ENCODE data around the gene ACOXL. TPM values are rescaled to one million over a fixed set of nuclear protein-coding genes. Genes with fewer than 3 reads are reported as not detected.

Gene ACOXL
- total and polyA plus RNA-seq, 3 experiments from 2014 or later, result 0.27 TPM; not detected in 2

DNA sequence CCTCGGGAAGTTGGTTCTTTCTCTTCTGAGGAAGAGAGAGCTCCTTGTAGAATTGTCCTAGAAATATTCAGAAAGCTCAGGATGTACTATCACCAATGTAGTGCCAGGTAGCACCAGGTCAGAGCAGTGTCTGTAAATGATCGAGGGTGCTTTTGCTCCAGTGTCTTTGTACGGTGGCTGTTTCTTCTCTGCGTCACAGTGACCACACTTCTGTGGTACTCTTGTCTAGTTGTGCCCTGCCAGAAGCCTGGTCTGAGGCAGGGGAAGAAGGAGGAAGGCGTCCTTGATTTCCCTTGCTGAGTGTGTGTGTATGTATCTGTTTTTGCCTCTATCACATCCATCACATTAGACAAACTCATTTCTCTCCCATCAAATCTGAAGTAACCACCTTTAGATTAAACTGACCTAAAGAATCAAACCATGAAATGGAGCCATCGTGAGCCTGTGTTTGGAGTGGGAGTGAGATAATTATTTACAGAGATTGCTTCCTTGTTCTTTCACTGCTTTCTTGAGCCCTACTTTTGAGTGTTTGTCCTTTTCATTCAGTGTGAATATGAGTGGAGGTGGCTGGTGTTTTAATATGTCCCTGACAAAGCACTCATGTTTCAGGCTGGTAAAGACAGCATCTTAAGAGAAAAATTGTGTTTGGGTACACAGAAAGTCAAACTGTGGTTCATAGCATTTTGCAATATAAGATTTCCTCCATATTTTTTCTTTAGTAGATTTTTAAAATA lies 97.2 kb downstream of the ACOXL start:
- ChIA-PET POLR2A (no interaction called here), CTCF (no interaction called here)
- no peak overlapping the region for H3K4me3 Mint-ChIP-seq
- peaks cover 14% of the 10 kb centered on the region for H3K4me1 ChIP-seq (ENCODE audit: insufficient read depth, low read length)
- H3K36me3 Mint-ChIP-seq, result peaks cover 0 to 7% (median 2%) of the 10 kb centered on the region in 3 donors
- no peaks in the 10 kb centered on the region for H3K27me3 ChIP-seq (ENCODE audit: insufficient read depth, low read length, poor library complexity, severe bottlenecking)
- peaks cover 1% of the 10 kb centered on the region for H3K9me3 ChIP-seq (ENCODE audit: low read length)
- H3K4me3 ChIP-seq (ENCODE audit: low read length), result no peak overlapping the region
- no peak for DNase-seq
- no peak overlapping the region for H3K27ac Mint-ChIP-seq
- H3K36me3 ChIP-seq (ENCODE audit: insufficient read depth, low read length), result no peaks in the 10 kb centered on the region
- H3K9me3 Mint-ChIP-seq, result peaks cover 0 to 6% (median 2%) of the 10 kb centered on the region in 5 donors
- H3K27ac ChIP-seq (ENCODE audit: low read depth, low read length), result no peak overlapping the region
- peaks cover 5 to 12% of the 10 kb centered on the region in 2 donors for H3K27me3 Mint-ChIP-seq
- H3K4me1 Mint-ChIP-seq, result peaks cover 16 to 25% (median 21%) of the 10 kb centered on the region in 3 donors

DNA sequence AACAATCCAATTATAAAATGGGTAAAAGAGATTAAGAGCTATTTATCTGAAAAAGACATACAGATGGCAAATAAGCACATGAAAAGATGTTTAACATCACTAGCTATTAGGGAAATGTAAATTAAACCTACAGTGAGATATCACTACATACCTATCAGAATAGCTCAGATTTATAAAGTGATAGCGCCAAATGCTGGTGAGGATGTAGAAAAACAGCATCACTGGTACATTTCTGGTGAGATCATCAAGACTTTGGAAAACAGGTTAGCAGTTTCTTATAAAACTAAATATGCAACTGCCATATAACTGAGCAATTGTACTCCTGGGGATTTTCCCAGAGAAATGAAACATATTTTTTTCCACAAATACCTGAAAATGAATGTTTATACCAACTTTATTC lies 100.4 kb downstream of the ACOXL start:
- Mint-ChIP-seq H3K9me3 (no peaks in the 10 kb centered on the region), H3K27me3 (peaks cover 2 to 12% of the 10 kb centered on the region in 2 donors), H3K4me3 (no peak overlapping the region), H3K36me3 (no peaks in the 10 kb centered on the region), H3K27ac (no peak overlapping the region), H3K4me1 (peaks cover 6 to 15% (median 8%) of the 10 kb centered on the region in 3 donors)
- no peak overlapping the region for H3K4me3 ChIP-seq (ENCODE audit: low read length)
- DNase-seq, result no peak
- ChIA-PET CTCF (interaction anchor here (1.1 to 1.3 kb wide), 3 partner anchors 18 to 34 kb away, joined by 3 to 6 read pairs (median 5); no protein-coding TSS in a partner anchor), POLR2A (no interaction called here)
- peaks cover 3% of the 10 kb centered on the region for H3K4me1 ChIP-seq (ENCODE audit: insufficient read depth, low read length)
- no peak overlapping the region for H3K27ac ChIP-seq (ENCODE audit: low read depth, low read length)
- H3K9me3 ChIP-seq (ENCODE audit: low read length), result no peaks in the 10 kb centered on the region
- H3K27me3 ChIP-seq (ENCODE audit: insufficient read depth, low read length, poor library complexity, severe bottlenecking), result no peaks in the 10 kb centered on the region
- H3K36me3 ChIP-seq (ENCODE audit: insufficient read depth, low read length), result no peaks in the 10 kb centered on the region

DNA sequence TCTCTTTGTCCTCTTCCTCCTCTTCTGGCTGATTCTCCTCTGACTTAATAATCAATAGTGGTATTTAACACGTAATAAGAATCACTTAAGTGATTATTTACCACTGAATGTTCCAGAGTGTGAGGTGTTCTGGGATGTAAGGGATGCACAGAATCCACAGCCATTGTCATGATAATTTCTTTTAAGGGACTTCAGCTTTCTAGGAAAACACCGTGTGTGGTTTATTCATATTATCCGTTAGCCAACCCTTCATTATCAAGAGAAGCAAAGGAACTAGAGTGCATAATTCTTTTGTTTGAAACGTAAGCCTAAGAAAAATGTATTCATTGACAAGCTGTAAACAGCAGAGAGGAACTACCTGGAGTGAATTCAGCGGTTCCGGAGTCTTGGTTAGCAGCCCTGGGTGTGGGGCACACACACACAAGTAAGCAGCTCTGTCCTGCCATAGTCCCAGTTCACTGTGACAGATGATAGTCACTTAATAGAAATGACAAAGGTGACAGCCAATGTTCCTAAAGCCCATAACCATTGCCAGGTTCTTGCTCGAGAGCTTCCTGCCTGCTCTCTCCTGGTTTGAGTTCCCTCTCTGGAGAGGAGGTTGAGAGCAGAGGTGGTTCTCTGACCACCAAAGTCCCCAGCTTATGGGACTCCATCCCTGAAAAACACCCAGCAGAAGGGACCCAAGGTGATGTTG lies 101.9 kb downstream of the ACOXL start:
- Mint-ChIP-seq H3K36me3 (no peaks in the 10 kb centered on the region), H3K27me3 (peaks cover 0 to 8% of the 10 kb centered on the region in 2 donors), H3K4me1 (peaks cover 0 to under 1% (median 0%) of the 10 kb centered on the region in 3 donors), H3K27ac (peak overlapping the region in 1 of 8 donors; percentile 64), H3K4me3 (no peak overlapping the region), H3K9me3 (no peaks in the 10 kb centered on the region)
- H3K4me1 ChIP-seq (ENCODE audit: insufficient read depth, low read length), result no peaks in the 10 kb centered on the region
- ChIA-PET POLR2A (no interaction called here), CTCF (interaction anchor here (0.8 to 1.5 kb wide), 3 partner anchors 19 to 24 kb away, joined by 3 read pairs; no protein-coding TSS in a partner anchor)
- H3K27me3 ChIP-seq (ENCODE audit: insufficient read depth, low read length, poor library complexity, severe bottlenecking), result no peaks in the 10 kb centered on the region
- H3K36me3 ChIP-seq (ENCODE audit: insufficient read depth, low read length), result no peaks in the 10 kb centered on the region
- H3K27ac ChIP-seq (ENCODE audit: low read depth, low read length), result no peak overlapping the region
- no peak for DNase-seq
- no peaks in the 10 kb centered on the region for H3K9me3 ChIP-seq (ENCODE audit: low read length)
- H3K4me3 ChIP-seq (ENCODE audit: low read length), result no peak overlapping the region

DNA sequence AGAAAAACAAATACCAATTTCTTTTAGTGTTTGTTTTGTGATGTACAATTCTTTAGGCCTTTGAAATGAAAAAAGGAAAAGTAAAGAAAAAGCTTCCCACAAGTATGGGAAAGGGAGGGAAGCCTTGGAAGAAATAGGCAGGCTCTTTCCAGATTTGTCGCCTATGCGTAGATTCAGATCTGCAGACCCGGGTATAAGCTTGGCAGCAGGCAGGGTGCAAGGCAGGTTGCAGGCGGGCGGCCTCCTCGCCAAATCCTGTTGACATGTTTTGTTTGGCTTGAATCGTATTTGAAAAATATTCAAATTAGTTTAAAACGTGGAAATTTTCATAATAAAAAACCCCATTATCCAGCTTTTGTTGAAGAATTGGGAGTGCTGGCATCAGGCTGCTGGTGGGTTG lies 104.3 kb downstream of the ACOXL start:
- H3K27me3 Mint-ChIP-seq, result peaks cover 0 to 3% of the 10 kb centered on the region in 2 donors
- H3K27ac Mint-ChIP-seq, result peak overlapping the region in 1 of 8 donors; percentile 51
- H3K9me3 Mint-ChIP-seq, result no peaks in the 10 kb centered on the region
- H3K36me3 Mint-ChIP-seq, result no peaks in the 10 kb centered on the region
- CTCF ChIA-PET, result interaction anchor here (1.0 kb wide), 1 partner anchor 17 kb away, joined by 3 read pairs; no protein-coding TSS in a partner anchor
- H3K27ac ChIP-seq (ENCODE audit: low read depth, low read length), result no peak overlapping the region
- DNase-seq, result no peak
- POLR2A ChIA-PET, result no interaction called here
- H3K27me3 ChIP-seq (ENCODE audit: insufficient read depth, low read length, poor library complexity, severe bottlenecking), result no peaks in the 10 kb centered on the region
- H3K9me3 ChIP-seq (ENCODE audit: low read length), result no peaks in the 10 kb centered on the region
- H3K4me1 Mint-ChIP-seq, result peaks cover 0 to 10% (median 9%) of the 10 kb centered on the region in 3 donors
- no peak overlapping the region for H3K4me3 ChIP-seq (ENCODE audit: low read length)
- H3K4me1 ChIP-seq (ENCODE audit: insufficient read depth, low read length), result no peaks in the 10 kb centered on the region
- no peak overlapping the region for H3K4me3 Mint-ChIP-seq
- H3K36me3 ChIP-seq (ENCODE audit: insufficient read depth, low read length), result no peaks in the 10 kb centered on the region

DNA sequence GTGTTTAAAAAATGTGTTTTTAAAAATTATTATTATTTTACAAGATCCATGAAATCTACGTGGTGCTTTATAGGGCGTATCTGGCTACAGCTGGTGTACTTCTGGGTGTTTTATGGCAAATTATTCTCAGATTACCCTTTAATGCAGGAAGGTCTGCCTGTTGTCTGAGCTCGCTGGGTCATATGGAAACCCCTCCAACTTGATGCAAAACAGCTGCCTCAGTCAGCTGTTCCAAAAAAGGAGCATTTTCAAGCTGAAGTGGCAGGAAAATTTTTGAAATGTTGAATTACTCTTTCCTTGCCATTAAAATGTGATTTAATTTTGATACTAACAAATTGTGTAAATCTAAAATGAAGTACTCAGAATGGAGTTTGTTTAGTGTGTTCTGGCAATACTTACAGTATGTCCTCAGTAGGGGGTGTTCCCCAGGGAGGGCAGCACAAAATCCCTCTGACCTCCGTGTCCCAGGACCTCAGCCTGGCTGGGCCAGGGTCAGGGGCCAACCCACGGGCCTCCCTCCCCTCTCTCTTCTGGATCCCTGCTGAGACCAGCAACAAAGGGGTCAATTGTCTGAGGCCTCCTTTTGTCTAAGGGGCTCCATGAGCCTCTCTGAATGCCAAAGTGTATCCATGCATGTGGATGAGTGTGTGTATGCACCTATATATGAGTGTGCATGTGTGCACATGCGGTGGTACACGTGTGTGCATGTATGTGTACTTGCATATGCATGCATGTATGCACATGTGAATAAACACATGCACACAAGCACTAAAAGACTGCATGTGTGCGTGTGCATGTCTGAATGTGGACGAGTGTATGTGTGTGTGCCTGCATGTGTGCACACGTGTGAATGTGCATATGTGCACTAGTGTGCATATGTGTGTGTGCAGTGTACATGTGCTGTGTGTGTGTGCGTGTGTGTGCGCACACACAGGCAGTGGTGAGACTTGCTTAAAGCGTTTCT lies 105.4 kb downstream of the ACOXL start:
- Mint-ChIP-seq H3K27ac (no peak overlapping the region), H3K27me3 (peaks cover 0 to 3% of the 10 kb centered on the region in 2 donors)
- CTCF ChIA-PET, result interaction anchor here (1.0 kb wide), 1 partner anchor 16 kb away, joined by 3 read pairs; no protein-coding TSS in a partner anchor

DNA sequence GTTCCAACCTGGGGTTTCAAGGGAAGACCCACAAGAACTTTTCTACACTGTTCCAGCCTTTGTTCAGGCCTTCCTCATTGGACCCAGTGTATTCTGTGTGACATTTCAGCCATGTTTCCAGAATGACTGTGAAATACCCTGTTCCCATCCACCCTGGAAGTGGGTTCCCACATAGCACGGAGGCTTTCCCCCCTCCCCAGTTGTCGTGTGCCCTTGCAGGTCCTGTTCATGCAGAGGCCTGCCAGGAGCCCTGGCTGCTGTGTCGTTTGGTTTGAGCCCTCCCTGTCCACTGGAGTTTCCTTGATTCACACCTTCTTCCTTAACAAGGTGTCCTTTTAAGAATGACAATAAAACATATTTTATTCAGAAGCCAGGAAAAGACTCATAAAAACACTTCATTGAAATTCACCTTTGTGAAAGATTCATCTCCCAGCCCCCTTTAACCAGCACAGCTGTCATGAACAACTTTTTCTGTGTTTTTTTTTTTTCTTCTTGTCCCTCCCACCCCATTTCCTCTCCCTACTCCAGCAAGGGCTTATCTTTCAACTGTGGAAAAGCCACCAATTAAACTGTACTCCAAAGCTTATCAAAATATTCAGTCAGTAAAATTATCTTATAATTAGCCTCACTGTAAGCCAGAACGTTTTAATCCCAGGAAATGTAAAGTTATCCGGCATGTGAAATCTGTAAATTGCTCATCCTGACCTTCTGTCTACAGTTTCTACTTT lies 106.4 kb downstream of the ACOXL start:
- Histone ChIP-seq H3K27ac (ENCODE audit: low read depth, low read length) (no peak overlapping the region), H3K9me3 (ENCODE audit: low read length) (no peaks in the 10 kb centered on the region), H3K36me3 (ENCODE audit: insufficient read depth, low read length) (no peaks in the 10 kb centered on the region), H3K4me1 (ENCODE audit: insufficient read depth, low read length) (no peaks in the 10 kb centered on the region), H3K27me3 (ENCODE audit: insufficient read depth, low read length, poor library complexity, severe bottlenecking) (no peaks in the 10 kb centered on the region), H3K4me3 (ENCODE audit: low read length) (no peak overlapping the region)
- DNase-seq, result no peak
- no peak overlapping the region for H3K27ac Mint-ChIP-seq
- no peaks in the 10 kb centered on the region for H3K36me3 Mint-ChIP-seq
- H3K4me1 Mint-ChIP-seq, result peaks cover 3 to 14% (median 12%) of the 10 kb centered on the region in 3 donors
- H3K4me3 Mint-ChIP-seq, result no peak overlapping the region
- peaks cover 0 to 3% of the 10 kb centered on the region in 2 donors for H3K27me3 Mint-ChIP-seq
- CTCF ChIA-PET, result interaction anchor here (3.9 kb wide), 1 partner anchor 14 kb away, joined by 17 read pairs; no protein-coding TSS in a partner anchor
- POLR2A ChIA-PET, result no interaction called here
- no peaks in the 10 kb centered on the region for H3K9me3 Mint-ChIP-seq

More for the DNA sequence above, 105.4 kb downstream of the ACOXL start:
- Mint-ChIP-seq H3K9me3 (no peaks in the 10 kb centered on the region), H3K4me3 (no peak overlapping the region), H3K36me3 (no peaks in the 10 kb centered on the region), H3K4me1 (peaks cover 0 to 10% (median 9%) of the 10 kb centered on the region in 3 donors)
- H3K36me3 ChIP-seq (ENCODE audit: insufficient read depth, low read length), result no peaks in the 10 kb centered on the region
- no peak overlapping the region for H3K27ac ChIP-seq (ENCODE audit: low read depth, low read length)
- no peaks in the 10 kb centered on the region for H3K9me3 ChIP-seq (ENCODE audit: low read length)
- H3K4me1 ChIP-seq (ENCODE audit: insufficient read depth, low read length), result no peaks in the 10 kb centered on the region
- H3K27me3 ChIP-seq (ENCODE audit: insufficient read depth, low read length, poor library complexity, severe bottlenecking), result no peaks in the 10 kb centered on the region
- no peak for DNase-seq
- H3K4me3 ChIP-seq (ENCODE audit: low read length), result no peak overlapping the region
- POLR2A ChIA-PET, result no interaction called here

DNA sequence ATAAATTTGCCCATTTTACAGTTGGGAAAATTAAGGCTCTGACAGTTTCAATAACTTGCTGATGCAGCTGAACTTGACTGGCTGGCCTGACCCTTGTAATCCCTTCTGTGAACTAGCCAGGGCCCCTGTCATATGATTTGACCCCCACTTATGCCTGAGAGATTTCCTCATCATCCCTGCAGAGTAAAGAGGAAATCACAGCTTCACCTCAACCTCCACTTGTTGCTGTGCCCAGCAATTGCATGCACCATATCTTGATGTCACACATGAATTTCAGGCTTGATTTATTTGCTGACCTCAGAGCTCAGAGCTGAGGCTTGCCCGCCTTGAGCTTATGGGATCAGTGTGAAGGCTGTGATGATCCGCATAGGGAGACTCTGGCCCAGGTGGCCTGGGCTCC lies 108.1 kb downstream of the ACOXL start:
- Histone ChIP-seq H3K4me3 (ENCODE audit: low read length) (no peak overlapping the region), H3K27me3 (ENCODE audit: insufficient read depth, low read length, poor library complexity, severe bottlenecking) (no peaks in the 10 kb centered on the region), H3K4me1 (ENCODE audit: insufficient read depth, low read length) (peaks cover under 1% of the 10 kb centered on the region), H3K9me3 (ENCODE audit: low read length) (no peaks in the 10 kb centered on the region), H3K36me3 (ENCODE audit: insufficient read depth, low read length) (no peaks in the 10 kb centered on the region), H3K27ac (ENCODE audit: low read depth, low read length) (no peak overlapping the region)
- Mint-ChIP-seq H3K9me3 (no peaks in the 10 kb centered on the region), H3K36me3 (peaks cover 0 to 2% (median 0%) of the 10 kb centered on the region in 3 donors), H3K27ac (no peak overlapping the region), H3K4me3 (peak overlapping the region in 1 of 7 donors; percentile 27), H3K27me3 (peaks cover 0 to 1% of the 10 kb centered on the region in 2 donors), H3K4me1 (peaks cover 10 to 18% (median 17%) of the 10 kb centered on the region in 3 donors)
- ChIA-PET CTCF (interaction anchor here (1.4 to 3.9 kb wide), 2 partner anchors 13 to 28 kb away, joined by 8 to 17 read pairs; no protein-coding TSS in a partner anchor), POLR2A (no interaction called here)
- no peak for DNase-seq

All from CD8-positive, alpha-beta memory T cell (primary cell).